Liver (tissue), 9 donors: ENCODE results near the gene TLL2. TPM values are rescaled to one million over a fixed set of nuclear protein-coding genes. Genes with fewer than 3 reads are reported as not detected.

ENCODE experiments used
- DNase-seq: peaks from one replicate; pipeline ENCODE4 v3.0.0-alpha.2; 2017; ENCODE audit warnings: low spot score
- H3K27ac ChIP-seq, 2 donors: one replicate each; pipeline ENCODE4 v1.7.0; 2013; ENCODE audit warnings: inconsistent platforms in 2 of 2, low read length in 2 of 2, control low read depth in 1 of 2, low read depth in 1 of 2, mild to moderate bottlenecking in 1 of 2
- H3K27me3 ChIP-seq, 4 donors: one replicate each; pipeline versions ENCODE4 v1.6.1 to v1.7.0; 2013; ENCODE audit warnings: low read length in 3 of 4, inconsistent platforms in 1 of 4, mild to moderate bottlenecking in 1 of 4, moderate library complexity in 1 of 4; ENCODE audit not compliant: control insufficient read depth in 4 of 4, insufficient read depth in 4 of 4
- H3K36me3 ChIP-seq, 4 donors: one replicate each; pipeline versions ENCODE4 v1.6.1 to v1.7.0; 2013; ENCODE audit warnings: low read length in 3 of 4, mild to moderate bottlenecking in 3 of 4, low read depth in 1 of 4, moderate library complexity in 1 of 4; ENCODE audit not compliant: control insufficient read depth in 4 of 4, insufficient read depth in 3 of 4
- H3K4me1 ChIP-seq, 4 donors: one replicate each; pipeline versions ENCODE4 v1.6.1 to v1.7.0; 2013; ENCODE audit warnings: low read length in 3 of 4, mild to moderate bottlenecking in 3 of 4, moderate library complexity in 1 of 4; ENCODE audit not compliant: control insufficient read depth in 4 of 4, insufficient read depth in 4 of 4
- H3K4me3 ChIP-seq, 3 donors: one replicate each; pipeline versions ENCODE4 v1.6.1 to v1.7.0; 2013; ENCODE audit warnings: low read length in 3 of 3, control low read depth in 1 of 3, low read depth in 1 of 3, mild to moderate bottlenecking in 1 of 3
- H3K9ac ChIP-seq, 2 donors: one replicate each; pipeline ENCODE4 v1.7.0; 2013; ENCODE audit warnings: low read length in 2 of 2, mild to moderate bottlenecking in 2 of 2, moderate library complexity in 2 of 2, control low read depth in 1 of 2, low read depth in 1 of 2
- H3K9me3 ChIP-seq, 4 donors: one replicate each; pipeline versions ENCODE4 v1.6.1 to v1.7.0; 2013; ENCODE audit warnings: low read length in 3 of 4; ENCODE audit not compliant: control insufficient read depth in 4 of 4
- ATF3 ChIP-seq: IDR thresholded peaks from 2 replicates; pipeline ENCODE4 v1.6.1; 2016; ENCODE audit warnings: antibody characterized with exemption
- CTCF ChIP-seq: fragments of 150-350 bp; IDR thresholded peaks from 2 replicates; pipeline ENCODE4 v1.5.1; 2017; ENCODE audit warnings: improper control_type of control experiment, low read depth, low read length; ENCODE audit not compliant: missing input control
- EGR1 ChIP-seq, 2 donors: IDR thresholded peaks; 2 replicates each; pipeline ENCODE4 v1.6.1; 2016 to 2018; ENCODE audit warnings: antibody characterized with exemption in 2 of 2, low read depth in 2 of 2
- FOXA1 ChIP-seq: IDR thresholded peaks from 2 replicates; pipeline ENCODE4 v1.6.1; 2016; ENCODE audit warnings: antibody characterized with exemption
- FOXA2 ChIP-seq: IDR thresholded peaks from 2 replicates; pipeline ENCODE4 v1.6.1; 2016; ENCODE audit warnings: antibody characterized with exemption
- GABPA ChIP-seq, 2 donors: IDR thresholded peaks in 1 of 2; conservative IDR thresholded peaks in 1 of 2; 2 replicates each; pipeline ENCODE4 v1.6.1; 2016; ENCODE audit warnings: antibody characterized with exemption in 2 of 2, mild to moderate bottlenecking in 1 of 2, moderate library complexity in 1 of 2
- HNF4A ChIP-seq, 2 donors: conservative IDR thresholded peaks; 2 replicates each; pipeline ENCODE4 v1.6.1; 2016; ENCODE audit warnings: antibody characterized with exemption in 2 of 2, mild to moderate bottlenecking in 2 of 2
- HNF4G ChIP-seq: IDR thresholded peaks from 2 replicates; pipeline ENCODE4 v1.6.1; 2016; ENCODE audit warnings: antibody characterized with exemption
- JUND ChIP-seq, 2 donors: IDR thresholded peaks; 2 replicates each; pipeline ENCODE4 v1.6.1; 2016; ENCODE audit warnings: antibody characterized with exemption in 2 of 2
- MAX ChIP-seq: IDR thresholded peaks from 2 replicates; pipeline ENCODE4 v1.6.1; 2016; ENCODE audit warnings: antibody characterized with exemption
- NR2F2 ChIP-seq: IDR thresholded peaks from 2 replicates; pipeline ENCODE4 v1.6.1; 2016; ENCODE audit warnings: antibody characterized with exemption
- RAD21 ChIP-seq, 2 donors: IDR thresholded peaks; 2 replicates each; pipeline ENCODE4 v1.6.1; 2016; ENCODE audit warnings: antibody characterized with exemption in 2 of 2, mild to moderate bottlenecking in 2 of 2
- REST ChIP-seq: IDR thresholded peaks from 2 replicates; pipeline ENCODE4 v1.6.1; 2016; ENCODE audit warnings: antibody characterized with exemption, mild to moderate bottlenecking
- RXRA ChIP-seq, 2 donors: IDR thresholded peaks; 2 replicates each; pipeline ENCODE4 v1.6.1; 2017 to 2018; ENCODE audit warnings: antibody characterized with exemption in 2 of 2, mild to moderate bottlenecking in 1 of 2
- SP1 ChIP-seq: IDR thresholded peaks from 2 replicates; pipeline ENCODE4 v1.6.1; 2018; ENCODE audit warnings: antibody characterized with exemption, mild to moderate bottlenecking
- TAF1 ChIP-seq: conservative IDR thresholded peaks from 2 replicates; pipeline ENCODE4 v1.6.1; 2016; ENCODE audit warnings: antibody characterized with exemption, mild to moderate bottlenecking
- YY1 ChIP-seq: IDR thresholded peaks from 2 replicates; pipeline ENCODE4 v1.6.1; 2016; ENCODE audit warnings: antibody characterized with exemption, mild to moderate bottlenecking
- ZBTB33 ChIP-seq: IDR thresholded peaks from 2 replicates; pipeline ENCODE4 v1.6.1; 2016; ENCODE audit warnings: antibody characterized with exemption
- WGBS: extraction: QIAGEN DNeasy Blood & Tissue Kit; methylation state at CpG from one replicate; pipeline ENCODE4 v1.1.7; 2013; 5-methylcytosine and 5-hydroxymethylcytosine counted together
- polyA plus RNA-seq, 2 donors: library from polyadenylated mRNA; stranded (reverse) in 1 of 2; unstranded in 1 of 2; fragments of 200-250 nt in 1 of 2; fragments of >200 nt in 1 of 2; fragmentation: Nextera tagmentation in 1 of 2; extraction: Ambion mirVana in 1 of 2; gene quantifications; one replicate each; pipeline versions ENCODE4 v1.2.1 to v1.2.3, GENCODE V29; 2013 to 2015
- total RNA-seq, 2 donors: library from RNA; depleted of rRNA; stranded (reverse); fragments of >200 nt; gene quantifications; one replicate each; pipeline ENCODE4 v1.2.3, GENCODE V29; 2014
- donor health status: healthy.
- donor health status: healthy.
- donor health status: healthy.
- donor health status: healthy.
- donor health status: healthy.

TLL2 gene
- total and polyA plus RNA-seq, 4 donors: 0.06 to 0.19 (median 0.08) TPM; not detected in 1

- Histone ChIP-seq H3K27ac (no peak overlapping the region), H3K9ac (no peak overlapping the region), H3K9me3 (no peaks in the 10 kb centered on the region), H3K36me3 (no peaks in the 10 kb centered on the region), H3K4me1 (no peaks in the 10 kb centered on the region), H3K27me3 (no peaks in the 10 kb centered on the region), H3K4me3 (no peak overlapping the region)
- DNase-seq: no peak
- TF ChIP-seq JUND (IDR thresholded peaks at IDR 0.05): no peak
- 92% methylated on average over 6 of the region's 6 CpGs for WGBS
Measured at GRCh38 chr10:96359616-96360015, 154.1 kb downstream of the TLL2 start.

GRCh38 chr10:96358851-96359540, 154.7 kb downstream of the TLL2 start, which contains the start of gene OPALIN:
OPALIN (minus strand) TSS chr10:96359002; CDS start chr10:96358896, 106 bp downstream.
- Histone ChIP-seq H3K36me3 (no peaks in the 10 kb centered on the region), H3K9me3 (no peaks in the 10 kb centered on the region), H3K27ac (no peak within 1 kb of the TSS), H3K9ac (no peak within 1 kb of the TSS), H3K4me1 (no peaks in the 10 kb centered on the region), H3K27me3 (no peaks in the 10 kb centered on the region), H3K4me3 (no peak within 1 kb of the TSS)
- DNase-seq: no peak
- 79% methylated on average over 7 of the region's 7 CpGs for WGBS
- TF ChIP-seq GABPA (IDR thresholded peaks at IDR 0.05 in 1 of 2, conservative IDR thresholded peaks at IDR 0.05 in 1 of 2) (no peak), MAX (no peak), SP1 (no peak), NR2F2 (no peak), ZBTB33 (no peak), EGR1 (IDR thresholded peaks at IDR 0.05; ENCODE audit: low read depth in 2 of 2) (no peak), CTCF (no peak), RXRA (IDR thresholded peaks at IDR 0.05) (no peak), REST (no peak), TAF1 (no peak), YY1 (no peak), ATF3 (no peak), FOXA2 (no peak), RAD21 (IDR thresholded peaks at IDR 0.05) (no peak), JUND (IDR thresholded peaks at IDR 0.05) (no peak), HNF4G (no peak), FOXA1 (no peak), HNF4A (conservative IDR thresholded peaks at IDR 0.05) (no peak)
